ENCODE results near the gene PRSS57.

GRCh38 chr19:723247-723646 lies 28.0 kb upstream of the PRSS57 start:
- TF ChIP-seq POLR2A (IDR thresholded peaks at IDR 0.05) (no peak), CTCF (IDR thresholded peaks at IDR 0.05) (no peak)
